GM18517 (cell line): ENCODE measurements around the gene EDDM13.
A peak's percentile ranks its signal among the peaks of the same experiment; 100 is the strongest.
"Not testable (repeated sequence)": the region's sequence is repeated elsewhere in the genome, so short reads cannot be mapped to it uniquely, and the experiment has no call there.

ENCODE experiments used
- ATAC-seq: cut with Tn5 transposase; IDR thresholded peaks from one replicate; pipeline ENCODE4 v1.9.1; 2021; ENCODE audit warnings: mild to moderate bottlenecking, moderate library complexity; ENCODE audit not compliant: unreplicated experiment

The EDDM13 gene

GRCh38 chr19:56294549-56294948 lies 22.0 kb downstream of the EDDM13 start:
- ATAC-seq: no peak

DNA sequence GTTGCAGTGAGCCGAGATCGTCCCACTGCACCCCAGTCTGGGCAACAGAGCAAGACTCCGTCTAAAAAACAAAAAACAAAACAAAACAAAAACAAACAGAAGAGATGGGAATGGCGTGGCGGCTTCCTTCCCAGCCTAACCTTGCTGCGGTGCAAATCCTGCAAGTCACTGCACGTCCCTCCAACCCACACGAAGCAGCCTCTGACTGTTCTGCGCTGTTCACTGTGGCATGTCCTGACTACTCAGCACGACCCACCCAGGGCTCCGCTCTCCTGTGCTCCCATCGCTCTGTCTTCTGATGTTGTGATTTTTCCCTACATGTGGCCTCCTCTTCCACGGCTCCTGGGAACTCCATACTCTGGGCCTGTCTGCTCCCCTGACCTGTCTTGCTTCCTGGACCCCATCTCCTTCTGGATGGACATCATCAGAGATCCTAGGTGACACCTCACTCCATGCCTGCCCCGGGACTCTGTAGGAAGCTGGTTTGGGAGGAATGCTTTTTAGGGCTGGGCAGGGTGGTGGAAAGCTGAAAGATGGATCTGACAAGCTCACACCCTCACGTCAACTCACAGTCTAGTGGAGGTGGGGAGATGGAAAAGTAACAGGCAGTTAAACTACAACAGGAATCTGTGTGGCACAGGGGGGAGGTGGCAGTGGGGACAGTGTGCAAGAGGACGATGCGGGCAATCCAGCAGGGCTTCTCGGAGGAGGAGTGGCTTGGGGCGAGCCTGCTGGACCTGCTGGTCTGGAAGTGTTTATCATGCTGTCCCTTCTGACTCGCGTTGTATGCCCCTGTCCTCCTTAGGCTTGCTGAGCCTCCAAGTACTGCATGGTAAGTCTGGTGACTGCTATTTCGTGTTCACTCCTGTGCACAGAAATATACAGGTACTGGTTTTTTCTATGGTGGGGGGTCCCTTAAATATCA lies 23.2 kb downstream of the EDDM13 start:
- no peak for ATAC-seq

- ATAC-seq: no peak
These were observed 24.5 kb downstream of the EDDM13 start for GRCh38 chr19:56297010-56297409.

- no peak for ATAC-seq
These were observed 27.1 kb downstream of the EDDM13 start for GRCh38 chr19:56299688-56300087.

DNA sequence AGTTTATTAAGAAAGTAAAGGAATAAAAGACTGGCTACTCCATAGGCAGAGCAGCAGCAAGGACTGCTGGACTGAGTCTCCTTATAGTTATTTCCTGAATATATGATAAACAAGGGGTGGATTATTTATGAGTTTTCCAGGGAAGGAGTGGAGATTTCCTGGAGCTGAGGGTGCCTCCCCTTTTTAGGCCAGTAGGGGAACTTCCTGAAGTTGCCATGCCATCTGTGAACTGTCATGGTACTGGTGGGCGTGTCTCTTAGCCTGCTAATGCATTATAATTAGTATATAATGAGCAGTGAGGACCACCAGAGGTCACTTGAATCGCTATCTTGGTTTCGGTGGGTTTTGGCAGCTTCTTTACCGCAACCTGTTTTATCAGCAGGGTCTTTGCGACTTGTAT lies 28.6 kb downstream of the EDDM13 start:
- no peak for ATAC-seq

DNA sequence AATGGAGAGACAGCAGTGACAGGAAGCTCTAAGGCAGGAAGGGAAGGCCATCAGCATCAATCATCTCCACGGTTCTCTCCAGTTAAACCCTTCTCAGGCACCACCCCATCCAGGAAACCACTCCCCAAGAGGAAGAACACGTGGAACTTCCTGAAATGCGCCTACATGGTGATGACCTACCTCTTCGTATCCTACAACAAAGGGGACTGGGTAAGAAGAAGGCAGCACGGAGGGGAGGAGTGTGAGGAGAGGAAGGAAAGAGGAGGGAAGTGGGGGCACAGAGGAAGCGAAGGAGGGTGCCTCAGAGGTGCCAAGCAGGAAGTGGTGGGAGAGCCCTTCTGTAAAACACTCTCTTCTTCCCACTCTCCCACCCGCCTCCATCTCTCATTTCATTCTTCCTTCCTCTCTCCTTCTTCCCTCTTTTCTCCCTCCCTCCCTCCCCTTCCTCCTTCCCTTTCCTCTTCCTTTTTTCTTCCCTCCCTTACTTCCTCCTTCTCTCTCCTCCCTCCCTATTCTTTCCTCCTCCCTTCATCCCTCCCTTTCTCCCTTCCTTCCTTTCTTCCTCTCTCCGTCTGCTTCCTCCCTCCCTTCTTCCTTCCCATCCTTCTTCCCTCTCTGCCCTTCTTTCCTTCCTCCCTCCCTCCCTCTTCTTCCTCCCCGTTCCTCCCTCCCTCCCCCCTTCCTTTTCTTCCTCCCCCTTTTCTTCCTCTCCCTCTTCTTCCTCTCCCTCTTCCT lies 29.5 kb downstream of the EDDM13 start:
- ATAC-seq: no peak

- ATAC-seq: no peak
These were observed 31.7 kb downstream of the EDDM13 start for GRCh38 chr19:56304243-56304642.

DNA sequence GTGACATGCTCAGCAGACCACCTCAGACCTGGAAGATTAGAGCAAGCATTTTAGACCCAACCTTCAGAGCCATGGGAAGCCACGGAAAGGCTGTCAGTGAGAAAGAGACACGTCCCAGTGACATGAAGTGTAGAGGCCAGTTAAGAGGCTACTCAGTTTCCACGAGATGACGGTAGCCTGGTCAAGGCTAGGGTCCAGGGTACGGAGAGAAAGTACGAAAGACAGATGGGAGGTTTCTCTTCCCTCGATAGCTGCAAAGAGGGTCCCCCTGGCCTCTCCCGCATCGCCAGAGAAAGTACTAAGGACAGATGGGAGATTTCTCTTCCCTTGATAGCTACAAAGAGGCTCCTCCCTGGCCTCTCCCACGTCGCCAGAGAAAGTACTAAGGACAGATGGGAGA lies 33.5 kb downstream of the EDDM13 start:
- ATAC-seq: no peak

- not testable (repeated sequence) for ATAC-seq
These were observed 34.5 kb downstream of the EDDM13 start for GRCh38 chr19:56307062-56307461.

DNA sequence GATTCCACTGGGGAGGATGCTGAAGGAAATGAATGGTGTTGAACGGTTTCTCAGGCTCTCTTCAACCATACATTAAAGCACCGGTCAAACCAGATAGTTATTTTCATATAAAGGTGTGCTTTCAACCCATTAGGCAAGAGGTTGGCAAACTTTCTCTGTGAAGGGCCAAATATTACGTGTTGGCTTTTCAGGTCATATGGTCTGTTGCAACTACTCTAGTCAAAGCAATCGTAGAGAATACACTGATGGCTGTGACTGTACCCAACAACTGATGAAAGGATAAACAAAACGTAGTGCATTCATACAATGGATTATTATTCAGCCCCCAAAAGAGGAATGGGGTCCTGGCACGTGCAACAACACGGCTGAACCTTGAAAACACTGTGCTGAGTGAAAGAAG lies 36.2 kb downstream of the EDDM13 start:
- no peak for ATAC-seq

DNA sequence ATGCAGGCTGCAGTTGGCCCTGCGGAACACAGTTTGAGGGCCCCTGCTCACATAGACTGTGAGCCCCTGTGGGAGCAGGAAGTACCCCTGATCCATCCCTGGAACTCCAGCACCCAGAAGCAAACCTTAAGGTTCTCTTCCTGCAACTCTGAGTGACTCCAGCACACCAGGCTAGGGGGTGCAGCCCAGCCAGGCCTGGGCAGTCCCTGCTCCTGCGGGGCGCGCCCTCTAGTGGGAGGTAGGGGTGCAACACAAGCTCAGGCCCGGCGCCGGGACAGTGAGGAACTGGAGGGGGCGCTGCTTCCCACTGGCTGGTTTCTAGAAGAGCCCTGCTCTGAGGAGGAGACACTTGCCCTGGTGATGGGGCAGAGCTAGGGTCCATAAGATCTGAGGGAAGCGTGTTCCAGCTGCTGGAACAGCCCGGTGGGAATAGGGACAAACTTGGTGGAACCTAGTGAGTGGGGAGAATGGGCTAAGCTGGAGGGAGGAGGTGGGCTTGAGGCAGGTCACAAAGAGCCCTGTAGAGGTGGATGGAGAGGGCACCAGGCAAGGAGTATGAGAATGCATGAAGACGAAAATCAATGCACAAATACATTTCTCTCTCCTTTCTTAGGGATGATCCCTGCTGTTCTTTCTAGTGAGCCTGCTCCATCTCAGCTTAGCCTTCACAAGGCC lies 37.1 kb downstream of the EDDM13 start:
- no peak for ATAC-seq

DNA sequence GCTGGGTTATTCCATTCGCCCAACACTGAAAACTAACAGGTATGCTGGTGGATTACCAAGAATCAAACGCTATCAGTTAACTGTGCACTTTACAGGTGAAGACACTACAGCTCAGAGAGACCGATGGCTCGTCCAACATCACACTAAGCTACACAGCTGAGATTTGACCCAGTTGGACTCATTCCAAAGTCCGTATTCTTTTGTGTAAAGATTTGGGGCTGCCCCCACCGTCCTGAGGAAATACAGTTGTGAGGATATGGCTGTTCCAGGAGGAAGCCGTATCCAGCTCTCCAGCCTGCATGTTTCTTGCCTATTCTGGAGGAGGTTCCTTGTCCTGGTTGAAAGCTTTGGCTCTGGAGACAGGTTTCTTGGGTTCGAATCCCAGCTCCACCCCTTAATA lies 37.9 kb downstream of the EDDM13 start:
- no peak for ATAC-seq

GRCh38 chr19:56312342-56312741 lies 39.8 kb downstream of the EDDM13 start:
- ATAC-seq: no peak

GRCh38 chr19:56312787-56313657 lies 40.5 kb downstream of the EDDM13 start:
- ATAC-seq: no peak

GRCh38 chr19:56314018-56314380 lies 41.5 kb downstream of the EDDM13 start:
- peak; percentile 14 for ATAC-seq

GRCh38 chr19:56314381-56315076 lies 42.0 kb downstream of the EDDM13 start, which contains the start of gene ZSCAN5A:
Gene ZSCAN5A (minus strand): TSS chr19:56314839. CDS start chr19:56225046, 89,793 bp downstream.
- ATAC-seq: peak; percentile 69

- peak; percentile 78 for ATAC-seq
These were observed 42.7 kb downstream of the EDDM13 start for GRCh38 chr19:56315077-56315828.

DNA sequence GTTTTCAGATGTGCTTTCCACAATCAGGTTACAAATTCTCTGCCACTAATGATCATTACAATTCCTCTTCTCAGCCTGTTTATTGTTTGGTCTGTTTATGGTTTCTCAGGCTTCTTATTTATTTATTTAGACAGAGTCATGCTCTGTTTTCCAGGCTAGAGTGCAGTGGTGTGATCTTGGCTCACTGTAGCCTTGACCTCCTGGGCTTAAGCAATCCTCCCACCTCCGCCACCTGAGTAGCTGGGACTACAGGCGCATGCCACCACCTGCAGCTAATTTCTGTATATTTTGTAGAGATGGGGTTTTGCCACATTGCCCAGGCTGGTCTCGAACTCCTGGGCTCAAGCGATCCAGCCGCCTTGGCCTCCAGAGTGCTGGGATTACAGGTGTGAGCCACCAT lies 44.2 kb downstream of the EDDM13 start:
- no peak for ATAC-seq

- no peak for ATAC-seq
These were observed 45.2 kb downstream of the EDDM13 start for GRCh38 chr19:56317749-56318148.
